ENCODE data around the gene FUCA1. TPM values are rescaled to one million over a fixed set of nuclear protein-coding genes. Genes with fewer than 3 reads are reported as not detected.

FUCA1 gene
- total RNA-seq, 1 experiment from 2014 or later: 20.3 TPM

- intact Hi-C loops (cut with micrococcal nuclease): loop anchor here (5.0 kb wide), 1 partner anchor 113 kb away; the partner anchor contains the start of gene GALE
- H3K9me2 ChIP-seq (replicated peaks; ENCODE audit: low read length): no peaks in the 10 kb centered on the region
Measured at GRCh38 chr1:23915466-23915865, 47.4 kb upstream of the FUCA1 start.

DNA sequence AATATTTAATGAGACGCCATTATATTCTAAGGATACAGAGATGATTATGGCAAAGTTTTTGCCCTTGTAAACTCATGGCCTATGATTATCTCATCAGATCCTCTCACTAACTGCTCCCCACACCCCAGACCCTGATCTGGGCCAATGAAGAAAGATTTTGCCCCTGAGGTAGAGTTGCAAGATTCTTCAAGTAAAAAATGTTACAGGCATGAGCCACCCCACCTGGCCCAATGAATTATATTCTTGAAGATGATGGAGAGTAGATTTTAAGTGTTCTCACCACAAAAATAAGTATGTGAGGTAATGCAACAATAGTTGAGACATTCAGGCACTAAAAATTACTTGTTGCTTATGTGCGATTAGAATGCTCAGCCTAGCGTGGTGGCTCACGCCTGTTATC is 46.8 kb upstream of the FUCA1 start:
- ATAC-seq (no peak), DNase-seq (no peak)
- ChIA-PET CTCF (interaction anchor here (0.6 to 0.7 kb wide), 2 partner anchors 38 to 62 kb away, joined by 4 to 5 read pairs; no protein-coding TSS in a partner anchor), POLR2A (ENCODE audit: unreplicated experiment) (no interaction called here)
- no peaks in the 10 kb centered on the region for H4K20me1 ChIP-seq (ENCODE audit: low read length)
- intact Hi-C loops (cut with micrococcal nuclease): loop anchor here (5.0 kb wide), 1 partner anchor 113 kb away; the partner anchor contains the start of gene GALE
- H3K9ac ChIP-seq (ENCODE audit: low read length): no peak overlapping the region
- no peaks in the 10 kb centered on the region for H3F3A ChIP-seq (ENCODE audit: low read length, unreplicated experiment)
- no peaks in the 10 kb centered on the region for H3K9me2 ChIP-seq (replicated peaks; ENCODE audit: low read length)
- no peaks in the 10 kb centered on the region for H3K9me3 ChIP-seq (ENCODE audit: low read length)
- no peak overlapping the region for H3K4me3 ChIP-seq (ENCODE audit: low read length)
- TF ChIP-seq EZH2phosphoT487 (IDR thresholded peaks at IDR 0.05; ENCODE audit: borderline replicate concordance, low read length) (no peak), EZH2 (IDR thresholded peaks at IDR 0.05; ENCODE audit: low read length, unreplicated experiment) (no peak)
- TF ChIP-seq, protein P1, sequence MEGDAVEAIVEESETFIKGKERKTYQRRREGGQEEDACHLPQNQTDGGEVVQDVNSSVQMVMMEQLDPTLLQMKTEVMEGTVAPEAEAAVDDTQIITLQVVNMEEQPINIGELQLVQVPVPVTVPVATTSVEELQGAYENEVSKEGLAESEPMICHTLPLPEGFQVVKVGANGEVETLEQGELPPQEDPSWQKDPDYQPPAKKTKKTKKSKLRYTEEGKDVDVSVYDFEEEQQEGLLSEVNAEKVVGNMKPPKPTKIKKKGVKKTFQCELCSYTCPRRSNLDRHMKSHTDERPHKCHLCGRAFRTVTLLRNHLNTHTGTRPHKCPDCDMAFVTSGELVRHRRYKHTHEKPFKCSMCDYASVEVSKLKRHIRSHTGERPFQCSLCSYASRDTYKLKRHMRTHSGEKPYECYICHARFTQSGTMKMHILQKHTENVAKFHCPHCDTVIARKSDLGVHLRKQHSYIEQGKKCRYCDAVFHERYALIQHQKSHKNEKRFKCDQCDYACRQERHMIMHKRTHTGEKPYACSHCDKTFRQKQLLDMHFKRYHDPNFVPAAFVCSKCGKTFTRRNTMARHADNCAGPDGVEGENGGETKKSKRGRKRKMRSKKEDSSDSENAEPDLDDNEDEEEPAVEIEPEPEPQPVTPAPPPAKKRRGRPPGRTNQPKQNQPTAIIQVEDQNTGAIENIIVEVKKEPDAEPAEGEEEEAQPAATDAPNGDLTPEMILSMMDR (conservative IDR thresholded peaks at IDR 0.05; ENCODE audit: low read depth, low read length): no peak
- H2AFZ ChIP-seq (ENCODE audit: low read length): no peak overlapping the region
- H3K4me1 ChIP-seq (ENCODE audit: insufficient read depth, low read length): peaks cover 7% of the 10 kb centered on the region
- no peaks in the 10 kb centered on the region for H3K36me3 ChIP-seq (ENCODE audit: low read depth, low read length)
- no peaks in the 10 kb centered on the region for H3K27me3 ChIP-seq (ENCODE audit: low read length)
- no peaks in the 10 kb centered on the region for H3K79me2 ChIP-seq (ENCODE audit: low read length)
- H3K27ac ChIP-seq (ENCODE audit: low read length): no peak overlapping the region
- BruUV-seq (replicated peaks): no TSS peak
- H3K4me2 ChIP-seq (ENCODE audit: low read length): no peak overlapping the region

More at GRCh38 chr1:23915466-23915865, 47.4 kb upstream of the FUCA1 start:
- H4K20me1 ChIP-seq (ENCODE audit: low read length): no peaks in the 10 kb centered on the region
- no peaks in the 10 kb centered on the region for H3K79me2 ChIP-seq (ENCODE audit: low read length)
- no TSS peak for BruUV-seq (replicated peaks)
- POLR2A ChIA-PET (ENCODE audit: unreplicated experiment): no interaction called here
- CTCF ChIA-PET: interaction anchor here (0.6 to 0.7 kb wide), 2 partner anchors 37 to 62 kb away, joined by 4 to 5 read pairs; no protein-coding TSS in a partner anchor
- ATAC-seq (no peak), DNase-seq (no peak)
- TF ChIP-seq EZH2 (IDR thresholded peaks at IDR 0.05; ENCODE audit: low read length, unreplicated experiment): no peak
- no peak for TF ChIP-seq EZH2phosphoT487 (IDR thresholded peaks at IDR 0.05; ENCODE audit: borderline replicate concordance, low read length)
- TF ChIP-seq, protein P1 (conservative IDR thresholded peaks at IDR 0.05; ENCODE audit: low read depth, low read length): no peak
- H3K27me3 ChIP-seq (ENCODE audit: low read length): no peaks in the 10 kb centered on the region
- H3K4me3 ChIP-seq (ENCODE audit: low read length): no peak overlapping the region
- H3F3A ChIP-seq (ENCODE audit: low read length, unreplicated experiment): no peaks in the 10 kb centered on the region
- no peaks in the 10 kb centered on the region for H3K9me3 ChIP-seq (ENCODE audit: low read length)
- H3K27ac ChIP-seq (ENCODE audit: low read length): no peak overlapping the region
- H3K36me3 ChIP-seq (ENCODE audit: low read depth, low read length): no peaks in the 10 kb centered on the region
- no peak overlapping the region for H3K4me2 ChIP-seq (ENCODE audit: low read length)
- H2AFZ ChIP-seq (ENCODE audit: low read length): no peak overlapping the region
- no peak overlapping the region for H3K9ac ChIP-seq (ENCODE audit: low read length)
- peaks cover 13% of the 10 kb centered on the region for H3K4me1 ChIP-seq (ENCODE audit: insufficient read depth, low read length)

DNA sequence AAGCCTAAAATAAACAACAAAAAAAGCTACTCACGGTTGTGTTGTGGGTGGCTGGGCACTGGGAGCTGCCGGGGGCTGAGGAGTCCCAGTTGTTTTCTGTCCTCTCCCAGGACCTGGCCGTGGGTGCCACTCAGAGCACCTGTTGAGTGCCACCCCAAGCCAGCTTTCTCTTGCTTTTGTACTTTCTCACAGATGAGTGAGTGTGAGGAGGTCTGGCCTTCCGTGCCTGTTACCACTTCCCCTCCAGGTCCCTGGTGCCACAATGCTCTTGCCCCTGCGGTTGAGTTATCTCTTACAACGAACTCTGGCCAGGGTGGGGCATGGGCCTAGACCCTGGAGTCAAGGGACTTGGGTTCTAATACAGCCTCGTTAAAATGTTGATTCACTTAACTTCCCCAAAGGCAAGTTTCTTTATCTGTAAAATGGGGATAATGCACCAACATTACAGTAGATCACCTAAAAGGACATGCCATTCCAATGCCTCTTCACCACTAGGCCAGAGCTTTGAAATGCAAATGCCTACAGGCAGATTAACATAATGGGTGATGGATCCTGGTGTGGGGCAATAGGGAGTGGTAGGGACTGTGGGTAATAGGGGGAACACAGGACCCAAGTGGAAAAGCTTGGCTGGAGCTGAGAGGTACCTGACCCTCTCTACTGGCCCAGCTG is 45.3 kb upstream of the FUCA1 start, which contains the start of gene CNR2:
Gene CNR2, minus strand, starts transcription at position 151 of the 669 bp plus-strand sequence. CDS start 37,745 bp downstream, outside the sequence.
- H3K9me3 ChIP-seq (ENCODE audit: low read length): no peaks in the 10 kb centered on the region
- DNase-seq (no peak), ATAC-seq (no peak)
- ChIA-PET CTCF (no interaction called here), POLR2A (ENCODE audit: unreplicated experiment) (no interaction called here)
- TF ChIP-seq, protein P1 (conservative IDR thresholded peaks at IDR 0.05; ENCODE audit: low read depth, low read length): no peak
- TF ChIP-seq EZH2phosphoT487 (IDR thresholded peaks at IDR 0.05; ENCODE audit: borderline replicate concordance, low read length): no peak
- TF ChIP-seq EZH2 (IDR thresholded peaks at IDR 0.05; ENCODE audit: low read length, unreplicated experiment): no peak
- H3K79me2 ChIP-seq (ENCODE audit: low read length): no peaks in the 10 kb centered on the region
- H3K9me2 ChIP-seq (replicated peaks; ENCODE audit: low read length): no peaks in the 10 kb centered on the region
- BruUV-seq (replicated peaks): no TSS peak
- no peak within 1 kb of the TSS for H3K27ac ChIP-seq (ENCODE audit: low read length)
- intact Hi-C loops (cut with micrococcal nuclease): no loop called here
- 0 out of 2 replicates have a peak, but pooled peaks cover 5% of the 10 kb centered on the region for H3K4me1 ChIP-seq (ENCODE audit: insufficient read depth, low read length)
- H4K20me1 ChIP-seq (ENCODE audit: low read length): no peaks in the 10 kb centered on the region
- H2AFZ ChIP-seq (ENCODE audit: low read length): no peak within 1 kb of the TSS
- no peaks in the 10 kb centered on the region for H3K36me3 ChIP-seq (ENCODE audit: low read depth, low read length)
- no peak within 1 kb of the TSS for H3K4me2 ChIP-seq (ENCODE audit: low read length)
- no peak within 1 kb of the TSS for H3K9ac ChIP-seq (ENCODE audit: low read length)
- no peaks in the 10 kb centered on the region for H3F3A ChIP-seq (ENCODE audit: low read length, unreplicated experiment)
- H3K27me3 ChIP-seq (ENCODE audit: low read length): no peaks in the 10 kb centered on the region
- no peak within 1 kb of the TSS for H3K4me3 ChIP-seq (ENCODE audit: low read length)

Data from PC-3 (cell line).